A673 (cell line): ENCODE data around the gene TMEM178B. TPM values are rescaled to one million over a fixed set of nuclear protein-coding genes. Genes with fewer than 3 reads are reported as not detected.

ENCODE experiments used
- BruUV-seq: library from RNA; stranded (reverse); fragments of 400-500 nt; replicated peaks from 2 replicates; lab custom pipeline; 2021; lab: Mats Ljungman, UMichigan
- CTCF ChIA-PET: fragments of 300-600 bp; sonication (Branson Sonifier 250); formaldehyde crosslinking; loops from one replicate; lab custom pipeline; 2022; ENCODE audit warnings: antibody characterized with exemption; lab: Charles Lee
- POLR2A ChIA-PET: fragments of 300-600 bp; sonication (Branson Sonifier 250); formaldehyde crosslinking; loops from one replicate; lab custom pipeline; 2022; ENCODE audit warnings: antibody characterized with exemption; ENCODE audit not compliant: low non-redundant PET; lab: Charles Lee
- DNase-seq: peaks from one replicate; pipeline ENCODE4 v3.0.0-alpha.2; 2015; ENCODE audit warnings: low spot score
- H3K27ac ChIP-seq: fragments of 200-600 bp; sonication (generic); 2 replicates; pipeline ENCODE4 v1.5.1; 2016; ENCODE audit warnings: mixed run types, low read depth, mild to moderate bottlenecking, mixed read lengths, antibody characterized with exemption, low read length; ENCODE audit not compliant: poor library complexity, severe bottlenecking
- H3K27me3 ChIP-seq: fragments of 200-600 bp; sonication (generic); replicated peaks from 2 replicates; pipeline ENCODE4 v1.6.1; 2017; ENCODE audit warnings: mixed run types, low read depth, mild to moderate bottlenecking, mixed read lengths, antibody characterized with exemption, low read length; ENCODE audit not compliant: insufficient read depth, poor library complexity
- H3K36me3 ChIP-seq: fragments of 200-600 bp; sonication (generic); 2 replicates; pipeline ENCODE4 v1.6.1; 2016; ENCODE audit warnings: mixed run types, mild to moderate bottlenecking, mixed read lengths, antibody characterized with exemption, low read length; ENCODE audit not compliant: insufficient read depth, poor library complexity, severe bottlenecking
- H3K4me1 ChIP-seq: fragments of 200-600 bp; sonication (generic); 2 replicates; pipeline ENCODE4 v1.6.1; 2017; ENCODE audit warnings: mixed run types, mild to moderate bottlenecking, mixed read lengths, antibody characterized with exemption, low read length; ENCODE audit not compliant: insufficient read depth, poor library complexity, severe bottlenecking
- H3K4me3 ChIP-seq: fragments of 200-600 bp; sonication (generic); 2 replicates; pipeline ENCODE4 v1.5.1; 2016; ENCODE audit warnings: low read depth, mixed run types, mild to moderate bottlenecking, mixed read lengths, low read length; ENCODE audit not compliant: poor library complexity, severe bottlenecking
- H3K9me3 ChIP-seq: fragments of 200-600 bp; sonication (generic); 2 replicates; pipeline ENCODE4 v1.6.1; 2016; ENCODE audit warnings: mixed run types, low read depth, mild to moderate bottlenecking, mixed read lengths, antibody characterized with exemption, low read length; ENCODE audit not compliant: poor library complexity, severe bottlenecking
- CTCF ChIP-seq: fragments of 300-800, 200-600 bp; sonication (generic); conservative IDR thresholded peaks from 2 replicates; pipeline ENCODE4 v1.5.1; 2017; ENCODE audit warnings: low read depth, mild to moderate bottlenecking, antibody characterized with exemption, low read length, moderate library complexity, mixed read lengths
- EZH2 ChIP-seq: fragments of 200-600 bp; sonication (generic); IDR thresholded peaks from 2 replicates; pipeline ENCODE4 v1.6.1; 2017; ENCODE audit warnings: borderline replicate concordance, low read depth, mild to moderate bottlenecking, mixed read lengths, antibody characterized with exemption, low read length; ENCODE audit not compliant: poor library complexity, severe bottlenecking
- intact Hi-C: fragments of 100-400 bp; cut with micrococcal nuclease; formaldehyde crosslinking; loops from one replicate; pipeline ENCODE4 v1.10.0; 2022; ENCODE audit not compliant: unreplicated experiment
- total RNA-seq: library from RNA; stranded (reverse); gene quantifications from 2 replicates; pipeline ENCODE4 v1.2.3, GENCODE V29; 2021

The TMEM178B gene
- total RNA-seq, 1 experiment from 2014 or later, result 2.8 TPM

- H3K9me3 ChIP-seq, result peaks cover 5% of the 10 kb centered on the region
- H3K36me3 ChIP-seq, result no peaks in the 10 kb centered on the region
- ChIA-PET CTCF (no interaction called here), POLR2A (no interaction called here)
- H3K27ac ChIP-seq, result no peak overlapping the region
- DNase-seq, result no peak
- TF ChIP-seq CTCF (no peak), EZH2 (no peak)
- no peaks in the 10 kb centered on the region for H3K4me1 ChIP-seq
- H3K4me3 ChIP-seq, result no peak overlapping the region
- intact Hi-C loops, result no loop called here
- no peaks in the 10 kb centered on the region for H3K27me3 ChIP-seq
- BruUV-seq, result no TSS peak
Measured at GRCh38 chr7:141430455-141431139, 356.7 kb downstream of the TMEM178B start.

GRCh38 chr7:141431140-141431479 lies 357.2 kb downstream of the TMEM178B start:
- no peak for DNase-seq
- CTCF ChIA-PET, result no interaction called here
- POLR2A ChIA-PET, result no interaction called here
- H3K9me3 ChIP-seq, result peaks cover 5% of the 10 kb centered on the region
- H3K27ac ChIP-seq, result no peak overlapping the region
- BruUV-seq, result no TSS peak
- no peak overlapping the region for H3K4me3 ChIP-seq
- H3K27me3 ChIP-seq, result no peaks in the 10 kb centered on the region
- no peak for TF ChIP-seq CTCF
- no peak for TF ChIP-seq EZH2
- H3K36me3 ChIP-seq, result no peaks in the 10 kb centered on the region
- intact Hi-C loops, result no loop called here
- no peaks in the 10 kb centered on the region for H3K4me1 ChIP-seq

- H3K9me3 ChIP-seq, result peaks cover 5% of the 10 kb centered on the region
- no peak for DNase-seq
- TF ChIP-seq CTCF (no peak), EZH2 (no peak)
- intact Hi-C loops, result no loop called here
- CTCF ChIA-PET, result no interaction called here
- no peaks in the 10 kb centered on the region for H3K36me3 ChIP-seq
- BruUV-seq, result no TSS peak
- no peaks in the 10 kb centered on the region for H3K27me3 ChIP-seq
- no peak overlapping the region for H3K27ac ChIP-seq
- POLR2A ChIA-PET, result no interaction called here
- H3K4me3 ChIP-seq, result no peak overlapping the region
- H3K4me1 ChIP-seq, result no peaks in the 10 kb centered on the region
Measured at GRCh38 chr7:141431711-141432110, 357.8 kb downstream of the TMEM178B start.
